HG03558 (cell line): ENCODE data around the gene PTPRR.

ENCODE experiments used
- ATAC-seq: cut with Tn5 transposase; IDR thresholded peaks from one replicate; pipeline ENCODE4 v1.9.1; 2021; ENCODE audit warnings: moderate number of reproducible peaks; ENCODE audit not compliant: unreplicated experiment; ENCODE audit errors: extremely low read depth

Gene PTPRR

GRCh38 chr12:70920251-70920851 lies at the start of gene PTPRR:
TSS of gene PTPRR (minus strand) at chr12:70920738. CDS start at chr12:70920390, 348 bp downstream.
- no peak for ATAC-seq

GRCh38 chr12:70966996-70967790 lies 46.7 kb upstream of the PTPRR start:
- no peak for ATAC-seq

GRCh38 chr12:70966046-70966445 lies 45.5 kb upstream of the PTPRR start:
- ATAC-seq, result no peak

- no peak for ATAC-seq
Measured at GRCh38 chr12:70964867-70965510, 44.5 kb upstream of the PTPRR start.

- no peak for ATAC-seq
Measured at GRCh38 chr12:70963081-70963660, 42.6 kb upstream of the PTPRR start.

- no peak for ATAC-seq
Measured at GRCh38 chr12:70962226-70962794, 41.8 kb upstream of the PTPRR start.

GRCh38 chr12:70960484-70960883 lies 39.9 kb upstream of the PTPRR start:
- ATAC-seq, result no peak

- ATAC-seq, result no peak
Measured at GRCh38 chr12:70955415-70955814, 34.9 kb upstream of the PTPRR start.

GRCh38 chr12:70950451-70950850 lies 29.9 kb upstream of the PTPRR start:
- no peak for ATAC-seq

- ATAC-seq, result no peak
Measured at GRCh38 chr12:70948976-70949336, 28.4 kb upstream of the PTPRR start.

GRCh38 chr12:70948236-70948975 lies 27.9 kb upstream of the PTPRR start:
- ATAC-seq, result no peak

GRCh38 chr12:70936203-70936813 lies 15.8 kb upstream of the PTPRR start:
- no peak for ATAC-seq

GRCh38 chr12:70933133-70933532 lies 12.6 kb upstream of the PTPRR start:
- ATAC-seq, result no peak

GRCh38 chr12:70929029-70929428 lies 8.5 kb upstream of the PTPRR start:
- ATAC-seq, result no peak

- no peak for ATAC-seq
Measured at GRCh38 chr12:70928071-70928470, 7.5 kb upstream of the PTPRR start.

GRCh38 chr12:70927356-70927755 lies 6.8 kb upstream of the PTPRR start:
- no peak for ATAC-seq

- ATAC-seq, result no peak
Measured at GRCh38 chr12:70925539-70925938, 5.0 kb upstream of the PTPRR start.

GRCh38 chr12:70920891-70921290 lies 353 bp upstream of the PTPRR start:
- ATAC-seq, result no peak

- no peak for ATAC-seq
Measured at GRCh38 chr12:70919597-70920035, 922 bp downstream of the PTPRR start.

- no peak for ATAC-seq
Measured at GRCh38 chr12:70919176-70919575, 1.4 kb downstream of the PTPRR start.
